KOPT-K1 (cell line): ENCODE results near the gene ARHGEF12.

Source experiments
- H3K27ac ChIP-seq: fragments of 200-600 bp; sonication (generic); 2 replicates; pipeline ENCODE4 v1.5.1; 2016; ENCODE audit warnings: antibody characterized with exemption, mild to moderate bottlenecking, low read depth, low read length; ENCODE audit not compliant: poor library complexity, severe bottlenecking
- H3K36me3 ChIP-seq: fragments of 200-600 bp; sonication (generic); 2 replicates; pipeline ENCODE4 v1.5.1; 2017; ENCODE audit warnings: antibody characterized with exemption, mild to moderate bottlenecking, low read length, moderate library complexity; ENCODE audit not compliant: insufficient read depth
- H3K9me3 ChIP-seq: fragments of 200-600 bp; sonication (generic); 2 replicates; pipeline ENCODE4 v1.5.1; 2017; ENCODE audit warnings: antibody characterized with exemption, low read length, mild to moderate bottlenecking; ENCODE audit not compliant: insufficient read depth, poor library complexity, severe bottlenecking

Gene ARHGEF12

DNA sequence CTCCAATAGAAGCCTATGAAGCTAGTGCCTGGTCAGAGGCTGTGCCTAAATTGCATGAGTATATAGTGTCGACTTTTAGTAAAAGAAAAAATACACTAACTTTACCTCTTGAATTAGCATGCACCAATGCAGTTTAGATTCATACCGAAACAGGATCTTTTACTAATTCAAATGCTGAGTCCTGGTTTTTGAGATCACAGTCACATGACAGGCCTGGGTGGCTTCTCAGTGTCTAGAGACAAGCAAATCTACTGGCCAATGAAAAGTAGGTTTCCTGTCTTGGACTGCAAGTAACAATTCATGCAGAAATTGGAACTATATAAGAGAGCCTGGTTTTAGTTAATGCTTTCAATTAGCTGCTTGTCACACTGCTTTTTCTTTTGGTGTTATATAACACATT lies 7.2 kb downstream of the ARHGEF12 start:
- Histone ChIP-seq H3K9me3 (peaks cover 17% of the 10 kb centered on the region), H3K36me3 (no peaks in the 10 kb centered on the region), H3K27ac (no peak overlapping the region)

GRCh38 chr11:120344302-120345004 lies 8.2 kb downstream of the ARHGEF12 start:
- no peaks in the 10 kb centered on the region for H3K36me3 ChIP-seq
- no peak overlapping the region for H3K27ac ChIP-seq
- peaks cover 17% of the 10 kb centered on the region for H3K9me3 ChIP-seq

GRCh38 chr11:120346233-120346632 lies 10.0 kb downstream of the ARHGEF12 start:
- H3K36me3 ChIP-seq, result no peaks in the 10 kb centered on the region
- no peak overlapping the region for H3K27ac ChIP-seq
- H3K9me3 ChIP-seq, result peaks cover 17% of the 10 kb centered on the region

- Histone ChIP-seq H3K27ac (no peak overlapping the region), H3K9me3 (no peaks in the 10 kb centered on the region), H3K36me3 (no peaks in the 10 kb centered on the region)
Measured at GRCh38 chr11:120350637-120351036, 14.4 kb downstream of the ARHGEF12 start.

DNA sequence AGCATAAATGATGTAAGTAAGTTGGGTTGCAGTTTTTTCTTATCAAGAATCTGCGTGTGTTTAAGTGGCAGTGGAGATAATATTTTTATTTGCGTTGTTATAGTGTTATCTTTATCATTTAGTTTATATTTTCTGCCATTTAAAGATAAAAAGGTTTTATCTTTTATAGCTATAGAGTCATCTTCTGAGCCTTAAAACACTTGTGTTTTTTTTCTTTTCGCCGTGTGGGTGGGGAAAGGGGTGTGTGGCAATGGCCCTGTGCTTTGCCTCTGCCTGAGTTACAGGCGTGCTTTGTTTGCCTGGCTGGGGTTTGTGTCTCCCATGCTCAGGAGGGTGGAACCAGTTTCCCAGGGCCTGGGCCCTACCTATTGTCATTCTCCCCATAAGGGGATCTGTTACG lies 16.2 kb downstream of the ARHGEF12 start:
- Histone ChIP-seq H3K36me3 (no peaks in the 10 kb centered on the region), H3K27ac (no peak overlapping the region), H3K9me3 (no peaks in the 10 kb centered on the region)

GRCh38 chr11:120354068-120354467 lies 17.9 kb downstream of the ARHGEF12 start:
- H3K27ac ChIP-seq, result no peak overlapping the region
- no peaks in the 10 kb centered on the region for H3K9me3 ChIP-seq
- no peaks in the 10 kb centered on the region for H3K36me3 ChIP-seq

GRCh38 chr11:120354779-120355178 lies 18.6 kb downstream of the ARHGEF12 start:
- no peaks in the 10 kb centered on the region for H3K36me3 ChIP-seq
- H3K27ac ChIP-seq, result no peak overlapping the region
- no peaks in the 10 kb centered on the region for H3K9me3 ChIP-seq

DNA sequence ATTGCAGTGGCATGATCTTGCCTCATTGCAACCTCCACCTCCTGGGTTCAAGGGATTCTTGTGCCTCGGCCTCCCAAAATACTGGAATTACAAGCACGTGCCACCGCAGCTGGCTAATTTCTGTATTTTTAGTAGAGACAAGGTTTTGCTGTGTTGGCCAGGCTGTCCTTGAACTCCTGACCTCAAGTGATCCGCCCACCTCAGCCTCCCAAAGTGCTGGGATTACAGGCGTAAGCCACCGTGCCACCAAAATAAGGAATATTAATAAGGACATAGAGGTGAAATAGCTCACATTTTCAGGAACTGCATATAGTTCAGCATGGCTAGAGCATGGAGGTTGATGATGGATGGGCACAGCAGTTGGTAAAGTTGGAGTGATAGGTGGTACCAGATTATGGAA lies 21.4 kb downstream of the ARHGEF12 start:
- Histone ChIP-seq H3K9me3 (no peaks in the 10 kb centered on the region), H3K36me3 (no peaks in the 10 kb centered on the region), H3K27ac (no peak overlapping the region)

GRCh38 chr11:120358729-120359128 lies 22.5 kb downstream of the ARHGEF12 start:
- no peaks in the 10 kb centered on the region for H3K9me3 ChIP-seq
- H3K36me3 ChIP-seq, result no peaks in the 10 kb centered on the region
- no peak overlapping the region for H3K27ac ChIP-seq

- Histone ChIP-seq H3K9me3 (no peaks in the 10 kb centered on the region), H3K36me3 (no peaks in the 10 kb centered on the region), H3K27ac (no peak overlapping the region)
Measured at GRCh38 chr11:120363436-120363835, 27.2 kb downstream of the ARHGEF12 start.

GRCh38 chr11:120365512-120365911 lies 29.3 kb downstream of the ARHGEF12 start:
- Histone ChIP-seq H3K36me3 (no peaks in the 10 kb centered on the region), H3K9me3 (no peaks in the 10 kb centered on the region), H3K27ac (no peak overlapping the region)

- H3K36me3 ChIP-seq, result no peaks in the 10 kb centered on the region
Measured at GRCh38 chr11:120372296-120372695, 36.1 kb downstream of the ARHGEF12 start.

DNA sequence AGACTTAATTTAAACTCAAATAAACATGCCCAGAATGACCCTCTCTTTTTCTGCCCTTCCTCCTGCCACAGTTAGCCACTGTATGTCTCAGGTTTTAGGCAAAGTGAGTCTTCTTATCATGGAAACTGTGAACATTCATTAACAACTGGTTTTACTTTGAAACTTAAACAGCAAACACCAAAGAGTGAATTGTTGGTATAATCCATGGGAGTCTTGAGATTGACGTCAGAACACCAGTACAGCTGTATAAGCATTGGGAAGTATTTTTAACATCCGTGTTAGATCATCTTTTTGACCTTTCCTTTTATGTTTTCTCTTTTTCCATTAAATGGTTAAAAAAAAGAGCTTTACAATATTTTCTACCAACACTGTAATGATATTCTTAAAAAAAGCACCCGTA lies 38.9 kb downstream of the ARHGEF12 start:
- Histone ChIP-seq H3K9me3 (no peaks in the 10 kb centered on the region), H3K36me3 (no peaks in the 10 kb centered on the region), H3K27ac (no peak overlapping the region)

More at GRCh38 chr11:120372296-120372695, 36.1 kb downstream of the ARHGEF12 start:
- H3K9me3 ChIP-seq, result no peaks in the 10 kb centered on the region
- no peak overlapping the region for H3K27ac ChIP-seq

DNA sequence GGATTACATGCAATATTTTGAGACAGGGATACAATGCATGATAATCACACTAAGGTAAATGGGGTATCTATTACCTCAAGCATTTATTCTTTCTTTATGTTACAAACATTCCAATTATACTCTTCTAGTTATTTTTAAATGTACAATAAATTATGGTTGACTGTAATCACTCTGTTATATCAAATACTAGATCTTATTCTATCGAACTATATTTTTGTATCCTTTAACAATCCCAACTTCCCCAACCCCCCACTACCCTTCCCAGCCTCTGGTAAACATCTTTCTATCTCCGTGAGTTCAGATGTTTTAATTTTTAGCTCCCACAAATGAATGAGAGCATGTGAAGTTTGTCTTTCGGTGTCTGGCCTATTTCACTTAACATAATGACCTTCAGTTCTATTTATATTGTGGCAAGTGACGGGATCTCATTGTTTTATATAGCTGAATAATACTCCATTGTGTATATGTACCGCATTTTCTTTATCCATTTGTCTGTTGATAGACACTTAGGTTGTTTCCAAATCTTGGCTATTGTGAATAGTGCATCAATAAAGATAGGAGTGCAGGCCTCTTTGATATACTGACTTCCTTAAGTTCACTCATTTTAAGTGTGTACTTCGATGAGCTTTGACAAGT lies 40.5 kb downstream of the ARHGEF12 start:
- no peaks in the 10 kb centered on the region for H3K9me3 ChIP-seq
- no peaks in the 10 kb centered on the region for H3K36me3 ChIP-seq
- H3K27ac ChIP-seq, result no peak overlapping the region

DNA sequence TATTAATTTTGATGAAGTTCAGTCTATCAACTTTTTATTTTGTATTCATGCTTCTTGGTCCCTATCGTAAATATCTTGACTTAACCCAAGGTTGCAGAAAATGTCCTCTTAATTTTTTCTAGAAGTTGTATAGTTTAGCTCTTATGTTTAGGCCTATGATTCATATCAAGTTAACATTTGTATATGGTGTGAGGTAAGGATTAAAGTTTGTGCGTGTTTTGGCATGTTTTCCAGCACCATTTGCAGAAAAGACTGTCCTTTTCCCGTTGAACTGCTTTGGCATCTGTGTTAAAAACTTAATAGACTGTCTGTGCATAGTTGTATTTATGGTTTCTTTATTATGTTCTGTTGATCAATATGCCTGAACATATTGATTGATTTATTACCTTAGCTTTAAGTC lies 42.3 kb downstream of the ARHGEF12 start:
- Histone ChIP-seq H3K9me3 (no peaks in the 10 kb centered on the region), H3K36me3 (no peaks in the 10 kb centered on the region), H3K27ac (no peak overlapping the region)

- no peaks in the 10 kb centered on the region for H3K36me3 ChIP-seq
- no peak overlapping the region for H3K27ac ChIP-seq
- H3K9me3 ChIP-seq, result no peaks in the 10 kb centered on the region
Measured at GRCh38 chr11:120381401-120381800, 45.2 kb downstream of the ARHGEF12 start.
